DOHH2 (cell line): Measurements from ENCODE around the gene RILPL1.
"Not testable (repeated sequence)": the region's sequence is repeated elsewhere in the genome, so short reads cannot be mapped to it uniquely, and the experiment has no call there.

Experiments used
- H3F3A ChIP-seq: fragments of 200-600 bp; sonication (generic), shearing (Covaris generic); 2 replicates; pipeline ENCODE4 v1.6.0; 2016; ENCODE audit warnings: antibody characterized with exemption, mild to moderate bottlenecking; ENCODE audit not compliant: control insufficient read depth, insufficient read depth
- H3K27ac ChIP-seq: fragments of 200-600 bp; sonication (generic); 2 replicates; pipeline ENCODE4 v1.5.1; 2014; ENCODE audit warnings: low read depth, mild to moderate bottlenecking, low read length, moderate library complexity
- H3K27me3 ChIP-seq: fragments of 200-600 bp; sonication (generic); 2 replicates; pipeline ENCODE4 v1.6.1; 2014; ENCODE audit warnings: mild to moderate bottlenecking, low read length, mixed read lengths; ENCODE audit not compliant: control insufficient read depth
- H3K36me3 ChIP-seq: fragments of 200-600 bp; sonication (generic); 2 replicates; pipeline ENCODE4 v1.6.1; 2014; ENCODE audit warnings: mild to moderate bottlenecking, low read length, moderate library complexity, mixed read lengths; ENCODE audit not compliant: control insufficient read depth
- H3K4me1 ChIP-seq: fragments of 200-600 bp; sonication (generic); 2 replicates; pipeline ENCODE4 v1.6.1; 2014; ENCODE audit warnings: mild to moderate bottlenecking, low read length, mixed read lengths; ENCODE audit not compliant: control insufficient read depth
- H3K4me2 ChIP-seq: fragments of 200-600 bp; sonication (generic); 2 replicates; pipeline ENCODE4 v1.6.0; 2014; ENCODE audit warnings: mild to moderate bottlenecking, low read length, moderate library complexity
- H3K4me3 ChIP-seq: fragments of 200-600 bp; sonication (generic); 2 replicates; pipeline ENCODE4 v1.5.1; 2014; ENCODE audit warnings: mild to moderate bottlenecking, low read length, mixed read lengths
- H3K79me2 ChIP-seq: fragments of 200-600 bp; sonication (generic); 2 replicates; pipeline ENCODE4 v1.6.1; 2014; ENCODE audit warnings: mild to moderate bottlenecking, low read length, mixed read lengths; ENCODE audit not compliant: control insufficient read depth
- H3K9me2 ChIP-seq: fragments of 200-600 bp; sonication (generic); replicated peaks from 2 replicates; pipeline ENCODE4 v1.6.1; 2014; ENCODE audit warnings: mild to moderate bottlenecking, low read length, mixed read lengths; ENCODE audit not compliant: control insufficient read depth
- H3K9me3 ChIP-seq: fragments of 200-600 bp; sonication (generic); 2 replicates; pipeline ENCODE4 v1.6.1; 2014; ENCODE audit warnings: antibody characterized with exemption, low read length, mixed read lengths; ENCODE audit not compliant: control insufficient read depth, insufficient read depth
- H4K20me1 ChIP-seq: fragments of 200-600 bp; sonication (generic); 2 replicates; pipeline ENCODE4 v1.6.0; 2014; ENCODE audit warnings: low read depth, mild to moderate bottlenecking, antibody characterized with exemption, low read length, moderate library complexity; ENCODE audit not compliant: control insufficient read depth, insufficient read depth
- EZH2phosphoT487 ChIP-seq: fragments of 200-600 bp; sonication (generic); IDR thresholded peaks from 2 replicates; pipeline ENCODE4 v1.6.1; 2017; ENCODE audit warnings: borderline replicate concordance, mild to moderate bottlenecking, antibody characterized with exemption, low read length, moderate library complexity, mixed read lengths
- TF ChIP-seq, protein P1 (sequence below): fragments of 200-600 bp; sonication (generic); IDR thresholded peaks from one replicate; pipeline ENCODE4 v1.5.1; 2014; ENCODE audit warnings: antibody characterized with exemption, mild to moderate bottlenecking, low read depth, low read length; ENCODE audit not compliant: poor library complexity, severe bottlenecking

RILPL1 gene

DNA sequence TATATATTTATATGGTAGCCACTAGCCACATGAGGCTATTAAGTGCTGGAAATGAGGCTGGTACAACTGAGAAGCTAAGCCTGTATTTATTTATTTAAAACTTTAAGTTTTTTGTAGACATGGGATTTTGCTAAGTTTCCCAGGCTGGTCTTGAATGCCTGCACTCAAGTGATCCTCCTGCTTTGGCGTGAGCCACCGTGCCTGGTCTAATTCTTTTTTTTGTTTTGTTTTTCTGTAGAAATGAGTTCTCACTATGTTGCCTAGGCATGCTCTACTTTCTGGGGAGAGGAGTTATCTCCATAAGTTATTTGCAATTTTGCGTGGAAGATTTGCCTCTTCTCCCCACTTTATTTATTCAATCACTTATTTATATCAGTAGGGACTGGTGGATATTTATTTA, 80.4 kb downstream of the RILPL1 start:
- Histone ChIP-seq H3K36me3 (0 out of 2 replicates have a peak, but pooled peaks cover 2% of the 10 kb centered on the region), H3K4me3 (no peak overlapping the region), H3K9me2 (no peaks in the 10 kb centered on the region), H3K27me3 (no peaks in the 10 kb centered on the region), H3K4me1 (no peaks in the 10 kb centered on the region), H3K79me2 (no peaks in the 10 kb centered on the region), H3K4me2 (no peak overlapping the region), H3K9me3 (no peaks in the 10 kb centered on the region), H3K27ac (no peak overlapping the region), H4K20me1 (no peaks in the 10 kb centered on the region), H3F3A (peaks cover 7% of the 10 kb centered on the region; the same call in 1 of the 2 replicates)
- TF ChIP-seq, protein P1, sequence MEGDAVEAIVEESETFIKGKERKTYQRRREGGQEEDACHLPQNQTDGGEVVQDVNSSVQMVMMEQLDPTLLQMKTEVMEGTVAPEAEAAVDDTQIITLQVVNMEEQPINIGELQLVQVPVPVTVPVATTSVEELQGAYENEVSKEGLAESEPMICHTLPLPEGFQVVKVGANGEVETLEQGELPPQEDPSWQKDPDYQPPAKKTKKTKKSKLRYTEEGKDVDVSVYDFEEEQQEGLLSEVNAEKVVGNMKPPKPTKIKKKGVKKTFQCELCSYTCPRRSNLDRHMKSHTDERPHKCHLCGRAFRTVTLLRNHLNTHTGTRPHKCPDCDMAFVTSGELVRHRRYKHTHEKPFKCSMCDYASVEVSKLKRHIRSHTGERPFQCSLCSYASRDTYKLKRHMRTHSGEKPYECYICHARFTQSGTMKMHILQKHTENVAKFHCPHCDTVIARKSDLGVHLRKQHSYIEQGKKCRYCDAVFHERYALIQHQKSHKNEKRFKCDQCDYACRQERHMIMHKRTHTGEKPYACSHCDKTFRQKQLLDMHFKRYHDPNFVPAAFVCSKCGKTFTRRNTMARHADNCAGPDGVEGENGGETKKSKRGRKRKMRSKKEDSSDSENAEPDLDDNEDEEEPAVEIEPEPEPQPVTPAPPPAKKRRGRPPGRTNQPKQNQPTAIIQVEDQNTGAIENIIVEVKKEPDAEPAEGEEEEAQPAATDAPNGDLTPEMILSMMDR, result no peak
- no peak for TF ChIP-seq EZH2phosphoT487

DNA sequence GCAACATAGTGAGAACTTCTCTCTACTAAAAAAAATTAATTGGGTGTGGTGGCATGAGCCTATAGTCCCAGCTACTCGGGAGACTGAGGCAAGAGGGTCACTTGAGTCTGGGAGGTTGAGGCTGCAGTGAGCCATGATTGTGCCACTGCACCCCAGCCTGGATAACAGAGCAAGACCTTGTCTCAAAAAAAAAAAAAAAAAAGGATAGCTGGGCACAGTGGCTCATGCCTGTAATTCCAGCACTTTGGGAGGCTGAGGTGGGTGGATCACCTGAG, 81.3 kb downstream of the RILPL1 start:
- not testable (repeated sequence) for H3K9me3 ChIP-seq, H3K4me1 ChIP-seq, H3K4me2 ChIP-seq, H3K4me3 ChIP-seq, H3K27me3 ChIP-seq, H3K27ac ChIP-seq, H3F3A ChIP-seq, H3K36me3 ChIP-seq, H4K20me1 ChIP-seq, H3K9me2 ChIP-seq, H3K79me2 ChIP-seq

DNA sequence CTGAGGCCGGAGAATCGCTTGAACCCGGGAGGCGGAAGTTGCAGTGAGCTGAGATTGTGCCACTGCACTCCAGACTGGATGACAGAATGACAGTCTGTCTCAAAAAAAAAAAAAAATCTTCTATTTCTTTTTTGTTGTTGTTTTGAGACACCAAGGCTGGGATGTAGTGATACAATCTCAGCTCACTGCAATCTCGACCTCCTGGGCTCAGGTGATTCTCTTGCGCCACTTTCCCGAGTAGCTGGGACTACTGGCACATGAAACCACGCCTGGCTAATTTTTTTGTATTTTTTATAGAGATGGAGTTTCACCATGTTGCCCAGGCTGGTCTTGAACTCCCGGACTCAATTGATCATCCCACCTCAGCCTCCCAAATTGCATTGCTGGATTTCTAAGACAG, 82.9 kb downstream of the RILPL1 start:
- TF ChIP-seq, protein P1, result no peak
- TF ChIP-seq EZH2phosphoT487, result no peak
- Histone ChIP-seq H3K27ac (no peak overlapping the region), H3K4me1 (peaks cover 9% of the 10 kb centered on the region), H3K27me3 (no peaks in the 10 kb centered on the region), H3K36me3 (no peaks in the 10 kb centered on the region), H4K20me1 (no peaks in the 10 kb centered on the region), H3K4me2 (no peak overlapping the region), H3K4me3 (no peak overlapping the region), H3K9me2 (no peaks in the 10 kb centered on the region), H3F3A (peaks cover 3% of the 10 kb centered on the region; the same call in 1 of the 2 replicates), H3K79me2 (no peaks in the 10 kb centered on the region), H3K9me3 (no peaks in the 10 kb centered on the region)

DNA sequence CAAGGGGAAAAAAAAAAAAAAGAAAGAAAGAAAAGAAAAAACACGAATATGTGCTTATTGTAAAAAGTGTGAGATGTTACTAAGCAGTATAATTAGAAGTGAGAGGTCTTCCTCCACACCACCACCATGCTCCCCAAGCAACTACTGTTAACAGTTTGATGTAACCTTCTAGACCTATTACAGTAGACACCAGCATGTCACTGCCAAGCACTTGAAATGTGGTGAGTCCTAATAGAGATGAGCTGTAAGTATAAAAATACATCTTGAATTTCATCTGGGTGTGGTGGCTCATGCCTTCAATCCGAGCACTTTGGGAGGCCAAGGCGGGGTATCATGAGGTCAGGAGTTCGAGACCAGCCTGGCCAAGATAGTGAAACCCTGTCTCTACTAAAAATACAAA, 83.7 kb downstream of the RILPL1 start:
- Histone ChIP-seq H3F3A (peaks cover 3% of the 10 kb centered on the region; the same call in 1 of the 2 replicates), H3K4me2 (no peak overlapping the region), H3K9me3 (no peaks in the 10 kb centered on the region), H3K4me1 (peaks cover 14% of the 10 kb centered on the region), H3K27ac (no peak overlapping the region), H4K20me1 (no peaks in the 10 kb centered on the region), H3K36me3 (no peaks in the 10 kb centered on the region), H3K79me2 (no peaks in the 10 kb centered on the region), H3K4me3 (no peak overlapping the region), H3K27me3 (no peaks in the 10 kb centered on the region), H3K9me2 (no peaks in the 10 kb centered on the region)
- TF ChIP-seq EZH2phosphoT487, result no peak
- TF ChIP-seq, protein P1, result no peak
